Measurements from ENCODE around the gene PIK3R6. TPM values are rescaled to one million over a fixed set of nuclear protein-coding genes. Genes with fewer than 3 reads are reported as not detected.

PIK3R6 gene
- total and polyA plus RNA-seq, 3 donors from 2014 or later: 1.3 to 2.6 (median 2.5) TPM

- H3K4me1 ChIP-seq: no peaks in the 10 kb centered on the region
- H3K27me3 ChIP-seq: no peaks in the 10 kb centered on the region
- DNase-seq: no peak
- H3K36me3 ChIP-seq (ENCODE audit: low read depth, missing control alignments): no peaks in the 10 kb centered on the region
- H3K27ac ChIP-seq: no peak overlapping the region
- no peak for TF ChIP-seq CTCF (IDR thresholded peaks at IDR 0.05)
- no peak for TF ChIP-seq POLR2A (IDR thresholded peaks at IDR 0.05)
- WGBS, 2 donors: 80 to 88% methylated on average over 6 to 12 of the region's 12 CpGs
- no peak overlapping the region for H3K4me3 ChIP-seq
- intact Hi-C loops (cut with DNase I; ENCODE audit: low total_unique reads): no loop called here
- H3K9me3 ChIP-seq: no peaks in the 10 kb centered on the region
Observed at GRCh38 chr17:8753136-8753975, 114.1 kb downstream of the PIK3R6 start.

Other genes with a start within 250 kb of the PIK3R6 start
- gene MYH10, start 236.9 kb downstream of the PIK3R6 start, total RNA-seq: 10 to 100 TPM; 33.1 to 34.1 TPM
- gene MYH10, start 236.9 kb downstream of the PIK3R6 start, polyA plus RNA-seq (ENCODE audit: insufficient read depth, low read depth, low replicate concordance): 25.5 TPM
- gene CCDC42, start 122.8 kb downstream of the PIK3R6 start, total RNA-seq: 10 to 100 TPM; 52.7 to 71.7 TPM
- gene CCDC42, start 122.8 kb downstream of the PIK3R6 start, polyA plus RNA-seq (ENCODE audit: insufficient read depth, low read depth, low replicate concordance): 260 TPM
- 10 to 100 TPM in 1 of 2 donors, 1 to 10 TPM in 1; 3.3 to 19.6 TPM for gene SPDYE4, start 109.1 kb downstream of the PIK3R6 start, total RNA-seq
- gene SPDYE4, start 109.1 kb downstream of the PIK3R6 start, polyA plus RNA-seq (ENCODE audit: insufficient read depth, low read depth, low replicate concordance): 17.6 TPM
- 10 to 100 TPM; 14.2 to 16.1 TPM for gene MFSD6L, start 68.3 kb downstream of the PIK3R6 start, total RNA-seq
- 56.5 TPM for gene MFSD6L, start 68.3 kb downstream of the PIK3R6 start, polyA plus RNA-seq (ENCODE audit: insufficient read depth, low read depth, low replicate concordance)
- gene PIK3R5, start 98.0 kb upstream of the PIK3R6 start, total RNA-seq: 10 to 100 TPM in 1 of 2 donors, 1 to 10 TPM in 1; 7.4 to 14.0 TPM
- 6.1 TPM for gene PIK3R5, start 98.0 kb upstream of the PIK3R6 start, polyA plus RNA-seq (ENCODE audit: insufficient read depth, low read depth, low replicate concordance)
- 1 to 10 TPM; 7.6 to 8.8 TPM for gene NTN1, start 153.8 kb upstream of the PIK3R6 start, total RNA-seq
- gene NTN1, start 153.8 kb upstream of the PIK3R6 start, polyA plus RNA-seq (ENCODE audit: insufficient read depth, low read depth, low replicate concordance): 4.8 TPM

All from testis (tissue), 3 donors.